GM12878 (cell line): ENCODE results near the gene JPH4. TPM values are rescaled to one million over a fixed set of nuclear protein-coding genes. Genes with fewer than 3 reads are reported as not detected.
A peak's percentile ranks its signal among the peaks of the same experiment; 100 is the strongest.

Experiments
- CBX5 ChIP-seq: sonication (generic); IDR thresholded peaks from 2 replicates; pipeline ENCODE4 v1.6.1; 2016; ENCODE audit warnings: low read depth, moderate library complexity, mild to moderate bottlenecking, inconsistent platforms
- CHD2 ChIP-seq: IDR thresholded peaks from 2 replicates; pipeline ENCODE4 v1.6.1; 2011; ENCODE audit warnings: low read depth, low read length, improper control_type of control experiment, borderline replicate concordance
- EED ChIP-seq: sonication (generic); IDR thresholded peaks from 2 replicates; pipeline ENCODE4 v1.6.1; 2016; ENCODE audit warnings: antibody characterized with exemption, low read depth
- ELK1 ChIP-seq: IDR thresholded peaks from 2 replicates; pipeline ENCODE4 v1.6.1; 2012; ENCODE audit warnings: low read depth, low read length, improper control_type of control experiment
- KAT2A ChIP-seq: conservative IDR thresholded peaks from 2 replicates; pipeline ENCODE4 v1.6.1; 2011; ENCODE audit warnings: low read depth, low read length; ENCODE audit not compliant: control insufficient read depth
- KLF5 ChIP-seq: fragments of 450-650 bp; IDR thresholded peaks from 2 replicates; pipeline ENCODE4 v1.6.1; 2014; ENCODE audit warnings: mild to moderate bottlenecking; ENCODE audit not compliant: partially characterized antibody
- LARP7 ChIP-seq: fragments of 450-650 bp; IDR thresholded peaks from 2 replicates; pipeline ENCODE4 v1.6.1; 2017; ENCODE audit warnings: mild to moderate bottlenecking
- MLLT1 ChIP-seq: fragments of 450-650 bp; IDR thresholded peaks from 2 replicates; pipeline ENCODE4 v1.6.1; 2016; ENCODE audit warnings: mild to moderate bottlenecking
- POLR2A ChIP-seq: IDR thresholded peaks from 2 replicates; pipeline ENCODE4 v1.6.1; 2011; ENCODE audit warnings: low read depth, mild to moderate bottlenecking, low read length
- POLR2AphosphoS2 ChIP-seq: IDR thresholded peaks from 2 replicates; pipeline ENCODE4 v1.6.1; 2011; ENCODE audit warnings: low read depth, mild to moderate bottlenecking, low read length, improper control_type of control experiment, moderate library complexity
- RCOR1 ChIP-seq: conservative IDR thresholded peaks from 2 replicates; pipeline ENCODE4 v1.6.1; 2012; ENCODE audit warnings: low read depth, low read length, improper control_type of control experiment
- SMAD1 ChIP-seq: fragments of 450-650 bp; IDR thresholded peaks from 2 replicates; pipeline ENCODE4 v1.6.1; 2018; ENCODE audit warnings: mild to moderate bottlenecking, low read depth; ENCODE audit not compliant: partially characterized antibody
- SUPT20H ChIP-seq: IDR thresholded peaks from 2 replicates; pipeline ENCODE4 v1.6.1; 2011; ENCODE audit warnings: low read depth, mild to moderate bottlenecking, low read length, moderate library complexity, borderline replicate concordance; ENCODE audit not compliant: control insufficient read depth
- TARDBP ChIP-seq: IDR thresholded peaks from 2 replicates; pipeline ENCODE4 v1.6.1; 2016; ENCODE audit warnings: borderline replicate concordance
- ZBED1 ChIP-seq: IDR thresholded peaks from 2 replicates; pipeline ENCODE4 v1.6.1; 2016; ENCODE audit warnings: borderline replicate concordance
- ZNF687 ChIP-seq: fragments of 450-650 bp; IDR thresholded peaks from 2 replicates; pipeline ENCODE4 v1.6.1; 2017; ENCODE audit warnings: mild to moderate bottlenecking, moderate library complexity
- polyA plus RNA-seq, 11 experiments: library from polyadenylated mRNA; depleted of rRNA in 4 of 11; unstranded in 6 of 11; stranded (reverse) in 5 of 11; fragments of >200 nt; fragmentation: Nextera tagmentation in 4 of 11; fragmentation: Illumina TruSeq in 1 of 11; extraction: Ambion mirVana in 4 of 11; extraction: Trizol in 1 of 11; gene quantifications; 1 replicate in 1 of 11; 2 replicates in 10 of 11; pipeline versions ENCODE4 v1.2.1 to v1.2.3, GENCODE V29; 2011 to 2016; ENCODE audit warnings: inconsistent platforms in 2 of 11, missing spikeins in 2 of 11, low read depth in 1 of 11
- total RNA-seq, 4 experiments: library from RNA; depleted of rRNA in 3 of 4; stranded (reverse); fragments of >200 nt in 3 of 4; fragmentation: Illumina TruSeq in 1 of 4; extraction: Trizol in 1 of 4; gene quantifications; 2 replicates each; pipeline versions ENCODE4 v1.2.1 to v1.2.3, GENCODE V29; 2013 to 2021

The JPH4 gene
- total and polyA plus RNA-seq, 10 of the 15 experiments (the other 5 are each of a cell fraction or from before 2014, with no cell fraction given), result 0.48 to 10.3 (median 3.8) TPM

- no peak for TF ChIP-seq ZNF687
- peak; percentile 22; the same call in 1 of the 2 replicates for TF ChIP-seq EED
- TF ChIP-seq TARDBP, result no peak
- no peak for TF ChIP-seq CBX5
- no peak for TF ChIP-seq KLF5
- no peak for TF ChIP-seq LARP7
- TF ChIP-seq KAT2A, result no peak
- TF ChIP-seq SUPT20H, result no peak
- no peak for TF ChIP-seq ZBED1
- TF ChIP-seq SMAD1, result no peak
- TF ChIP-seq POLR2AphosphoS2, result no peak
- TF ChIP-seq ELK1, result no peak
- TF ChIP-seq RCOR1, result no peak
- no peak for TF ChIP-seq MLLT1
- peak; percentile 46; the same call in 1 of the 2 replicates for TF ChIP-seq POLR2A
- no peak for TF ChIP-seq CHD2
Measured at GRCh38 chr14:23577710-23578392, 739 bp downstream of the JPH4 start (continued).
